ENCODE data around the gene LYSMD1. TPM values are rescaled to one million over a fixed set of nuclear protein-coding genes. Genes with fewer than 3 reads are reported as not detected.

LYSMD1 gene
- total and polyA plus RNA-seq, 2 of the 8 experiments (the other 6 are each of a cell fraction or from before 2014, with no cell fraction given): 2.4 to 6.0 TPM

GRCh38 chr1:151134991-151135390 is 30.7 kb downstream of the LYSMD1 start:
- H3K23ac ChIP-seq (ENCODE audit: insufficient read length): no peak overlapping the region
- peaks cover 0 to 28% (median 20%) of the 10 kb centered on the region in 4 experiments; a peak in 5 of 7 replicates for H3K27me3 ChIP-seq (replicated peaks in 1 of 4; ENCODE audit: control insufficient read depth in 3 of 4, extremely low read depth in 1 of 4, insufficient read depth in 3 of 4, low read length in 3 of 4)
- H3K4me1 ChIP-seq (replicated peaks in 1 of 4; ENCODE audit: control insufficient read depth in 3 of 4, insufficient read depth in 4 of 4, low read length in 3 of 4): peaks cover 0 to 12% (median 8%) of the 10 kb centered on the region in 4 experiments; a peak in 5 of 7 replicates
- no peak overlapping the region for H3K14ac ChIP-seq (ENCODE audit: insufficient read length)
- no peak overlapping the region for H2BK120ac ChIP-seq (replicated peaks; ENCODE audit: low read depth, low read length)
- H2BK5ac ChIP-seq (ENCODE audit: low read depth, low read length): no peak overlapping the region
- FAIRE-seq: no peak
- H2BK20ac ChIP-seq (ENCODE audit: low read length): no peak overlapping the region
- H3K9me3 ChIP-seq (ENCODE audit: insufficient read depth in 2 of 2, low read depth in 1 of 2, low read length in 1 of 2): no peaks in the 10 kb centered on the region
- no peak overlapping the region for H3K4ac ChIP-seq (replicated peaks; ENCODE audit: insufficient read length, low read depth, low read length)
- WGBS, 2 experiments (ENCODE audit: extremely low coverage in 1 of 2, insufficient coverage in 1 of 2, insufficient read length in 1 of 2, insufficient replicate concordance in 2 of 2, low coverage in 1 of 2, low lambda C conversion rate in 2 of 2, missing lambda C conversion rate in 1 of 2): 94% methylated on average over 7 of the region's 7 CpGs; no CpG with 5 or more reads in 1 of the 2 experiments
- no peak overlapping the region for H3K4me2 ChIP-seq (ENCODE audit: insufficient read depth in 1 of 2, low read depth in 2 of 2, low read length in 2 of 2)
- peaks cover 0 to 10% (median 2%) of the 10 kb centered on the region in 4 experiments; a peak in 3 of 8 replicates for H3K36me3 ChIP-seq (ENCODE audit: control insufficient read depth in 2 of 4, insufficient read depth in 4 of 4, low read length in 3 of 4)
- no peak overlapping the region for H3K9ac ChIP-seq (replicated peaks in 1 of 4; ENCODE audit: extremely low read depth in 1 of 4, low read depth in 3 of 4, low read length in 3 of 4)
- CTCF ChIA-PET (ENCODE audit: partially characterized antibody): interaction anchor here (0.9 to 7.9 kb wide), 13 partner anchors 7 to 110 kb away, joined by 3 to 94 read pairs (median 4); partner anchors contain the start of genes GABPB2, TMOD4 and TNFAIP8L2
- H3K4me3 ChIP-seq (ENCODE audit: extremely low read depth in 1 of 4, insufficient read depth in 2 of 4, low read depth in 3 of 4, low read length in 4 of 4): no peak overlapping the region
- no peaks in the 10 kb centered on the region for H3K79me1 ChIP-seq (ENCODE audit: low read depth, low read length)
- H3K18ac ChIP-seq (ENCODE audit: extremely low read depth, low read length): no peak overlapping the region
- no peak overlapping the region for H3K27ac ChIP-seq (ENCODE audit: low read depth, low read length)
- H2BK12ac ChIP-seq (ENCODE audit: low read depth, low read length): no peak overlapping the region
- no peak overlapping the region for H2AFZ ChIP-seq (ENCODE audit: low read length)
- no peak for TF ChIP-seq TCF12 (IDR thresholded peaks at IDR 0.05; ENCODE audit: low read depth, low read length)
- no peak for TF ChIP-seq CHD2 (IDR thresholded peaks at IDR 0.05; ENCODE audit: low read length)
- TF ChIP-seq KDM1A (IDR thresholded peaks at IDR 0.05; ENCODE audit: borderline replicate concordance, low read length): no peak
- TF ChIP-seq BRCA1 (IDR thresholded peaks at IDR 0.05; ENCODE audit: low read depth, low read length): no peak
- no peak for TF ChIP-seq TBP (IDR thresholded peaks at IDR 0.05; ENCODE audit: low read depth, low read length)
- TF ChIP-seq HDAC2 (IDR thresholded peaks at IDR 0.05; ENCODE audit: borderline replicate concordance in 1 of 2, low read depth in 2 of 2, low read length in 2 of 2): no peak
- TF ChIP-seq POU5F1 (IDR thresholded peaks at IDR 0.05; ENCODE audit: low read depth, low read length): no peak
- no peak for TF ChIP-seq BACH1 (IDR thresholded peaks at IDR 0.05; ENCODE audit: low read length)
- TF ChIP-seq CEBPB (IDR thresholded peaks at IDR 0.05; ENCODE audit: low read depth, low read length): no peak
- TF ChIP-seq, protein P1, sequence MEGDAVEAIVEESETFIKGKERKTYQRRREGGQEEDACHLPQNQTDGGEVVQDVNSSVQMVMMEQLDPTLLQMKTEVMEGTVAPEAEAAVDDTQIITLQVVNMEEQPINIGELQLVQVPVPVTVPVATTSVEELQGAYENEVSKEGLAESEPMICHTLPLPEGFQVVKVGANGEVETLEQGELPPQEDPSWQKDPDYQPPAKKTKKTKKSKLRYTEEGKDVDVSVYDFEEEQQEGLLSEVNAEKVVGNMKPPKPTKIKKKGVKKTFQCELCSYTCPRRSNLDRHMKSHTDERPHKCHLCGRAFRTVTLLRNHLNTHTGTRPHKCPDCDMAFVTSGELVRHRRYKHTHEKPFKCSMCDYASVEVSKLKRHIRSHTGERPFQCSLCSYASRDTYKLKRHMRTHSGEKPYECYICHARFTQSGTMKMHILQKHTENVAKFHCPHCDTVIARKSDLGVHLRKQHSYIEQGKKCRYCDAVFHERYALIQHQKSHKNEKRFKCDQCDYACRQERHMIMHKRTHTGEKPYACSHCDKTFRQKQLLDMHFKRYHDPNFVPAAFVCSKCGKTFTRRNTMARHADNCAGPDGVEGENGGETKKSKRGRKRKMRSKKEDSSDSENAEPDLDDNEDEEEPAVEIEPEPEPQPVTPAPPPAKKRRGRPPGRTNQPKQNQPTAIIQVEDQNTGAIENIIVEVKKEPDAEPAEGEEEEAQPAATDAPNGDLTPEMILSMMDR (IDR thresholded peaks at IDR 0.05; ENCODE audit: control extremely low read depth in 1 of 3, insufficient read depth in 1 of 3, low read depth in 1 of 3, low read length in 3 of 3): no peak
- no peak overlapping the region for H4K8ac ChIP-seq (ENCODE audit: extremely low read depth, insufficient read depth, low read length)
- no peak overlapping the region for H2BK15ac ChIP-seq (ENCODE audit: low read length)
- no peaks in the 10 kb centered on the region for H3K79me2 ChIP-seq (ENCODE audit: control insufficient read depth in 1 of 2, insufficient read depth in 2 of 2, low read length in 2 of 2)
- no peak overlapping the region for H2AK5ac ChIP-seq (ENCODE audit: low read depth, low read length)
- H4K5ac ChIP-seq (ENCODE audit: insufficient read length, low read depth, low read length): no peak overlapping the region
- POLR2A ChIA-PET (ENCODE audit: partially characterized antibody): interaction anchor here (1.3 to 9.8 kb wide), 3 partner anchors 9 to 35 kb away, joined by 3 to 124 read pairs (median 6); partner anchors contain the start of gene SEMA6C
- H4K20me1 ChIP-seq (replicated peaks in 1 of 2; ENCODE audit: control insufficient read depth in 1 of 2, insufficient read depth in 2 of 2, low read length in 2 of 2): peaks cover 3 to 4% of the 10 kb centered on the region in 2 experiments
- no peak for DNase-seq (ENCODE audit: low read depth in 1 of 2, low spot score in 2 of 2)
- H4K91ac ChIP-seq (replicated peaks; ENCODE audit: insufficient read length, low read length): no peak overlapping the region
- peaks cover 15% of the 10 kb centered on the region for H3K23me2 ChIP-seq (ENCODE audit: low read depth, low read length)
- no peak overlapping the region for H3K56ac ChIP-seq (replicated peaks; ENCODE audit: insufficient read length, low read depth, low read length)
